Endothelial cell (in vitro differentiated cells): Measurements from ENCODE around the gene HOXC11. TPM values are rescaled to one million over a fixed set of nuclear protein-coding genes. Genes with fewer than 3 reads are reported as not detected.
A peak's percentile ranks its signal among the peaks of the same experiment; 100 is the strongest.

Experiments
- DNase-seq: peaks from one replicate; pipeline ENCODE4 v3.0.0; 2021; ENCODE audit warnings: low spot score
- H3K27ac Mint-ChIP-seq: one replicate; pipeline ENCODE4 v1.8.0; 2021; ENCODE audit warnings: mixed read lengths, inconsistent platforms; ENCODE audit not compliant: unreplicated experiment
- H3K27me3 Mint-ChIP-seq: one replicate; pipeline ENCODE4 v1.8.0; 2021; ENCODE audit warnings: mild to moderate bottlenecking, moderate library complexity, mixed read lengths, inconsistent platforms; ENCODE audit not compliant: unreplicated experiment
- H3K36me3 Mint-ChIP-seq: one replicate; pipeline ENCODE4 v1.8.0; 2021; ENCODE audit warnings: mild to moderate bottlenecking, low read depth, mixed read lengths, inconsistent platforms; ENCODE audit not compliant: unreplicated experiment
- H3K4me1 Mint-ChIP-seq: one replicate; pipeline ENCODE4 v1.8.0; 2021; ENCODE audit warnings: mild to moderate bottlenecking, mixed read lengths, inconsistent platforms; ENCODE audit not compliant: unreplicated experiment
- H3K4me3 Mint-ChIP-seq: one replicate; pipeline ENCODE4 v1.8.0; 2021; ENCODE audit warnings: mild to moderate bottlenecking, mixed read lengths, inconsistent platforms; ENCODE audit not compliant: unreplicated experiment
- H3K9me3 Mint-ChIP-seq: one replicate; pipeline ENCODE4 v1.8.0; 2021; ENCODE audit warnings: mixed read lengths, inconsistent platforms; ENCODE audit not compliant: unreplicated experiment
- total RNA-seq: library from RNA; stranded (reverse); fragmentation: NEBNext Ultra II Directional; extraction: Animal tissue kit (Norgen Biotek cat#: 25700); gene quantifications from one replicate; pipeline ENCODE4 v1.2.1, GENCODE V29; 2021; ENCODE audit not compliant: unreplicated experiment
- TF ChIP-seq, protein P1 (sequence below): fragments of 200-600 bp; sonication (generic); IDR thresholded peaks from one replicate; pipeline ENCODE4 v1.5.0; 2021; ENCODE audit warnings: antibody characterized with exemption; ENCODE audit not compliant: unreplicated experiment

The HOXC11 gene
- total RNA-seq, 1 donor from 2014 or later = 0.38 TPM

DNA sequence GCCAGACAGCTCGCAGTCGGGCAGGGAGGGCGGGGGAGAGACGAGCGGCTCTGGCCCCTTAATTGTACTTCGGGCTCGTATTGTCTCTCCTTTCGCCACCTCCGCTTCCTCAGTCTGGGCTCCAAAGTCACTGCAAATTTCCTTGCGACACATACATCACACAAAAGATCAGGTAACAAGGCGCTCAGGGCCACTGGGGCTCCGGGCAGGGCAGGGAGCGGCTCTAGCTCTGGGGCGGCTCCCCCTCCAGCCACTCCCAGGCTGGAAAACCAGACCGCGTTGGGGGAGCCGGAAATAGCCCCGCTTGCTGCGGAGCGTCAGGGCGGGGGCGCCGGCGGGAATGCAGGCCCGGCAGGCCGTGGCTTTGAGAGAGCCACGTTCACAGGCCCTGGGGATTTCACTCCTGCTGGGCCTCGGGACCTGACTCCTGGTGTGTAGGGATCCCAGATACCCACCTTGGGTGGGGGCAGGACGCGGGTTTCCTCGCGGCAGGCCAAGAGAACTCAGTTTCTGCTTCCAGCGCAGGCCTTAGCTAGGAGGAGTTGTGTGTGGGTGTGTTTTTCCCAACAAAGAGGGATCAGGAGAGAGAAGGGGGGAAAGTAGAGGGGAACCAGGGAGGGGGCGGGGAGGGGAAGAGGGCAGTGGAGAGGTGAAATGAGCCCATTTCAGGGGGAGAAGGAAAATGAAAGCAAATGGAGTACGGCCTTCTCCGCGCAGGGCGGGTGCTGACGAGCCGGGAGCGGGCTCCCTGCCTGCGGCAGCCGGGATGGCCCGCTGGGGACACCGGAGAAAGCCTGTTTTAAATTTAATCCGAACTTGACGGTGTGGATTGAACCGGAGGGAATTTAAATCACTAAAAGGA lies 22.7 kb downstream of the HOXC11 start:
- no peaks in the 10 kb centered on the region for H3K36me3 Mint-ChIP-seq
- peaks cover 17% of the 10 kb centered on the region for H3K4me1 Mint-ChIP-seq
- no peak overlapping the region for H3K27ac Mint-ChIP-seq
- no peaks in the 10 kb centered on the region for H3K9me3 Mint-ChIP-seq
- H3K4me3 Mint-ChIP-seq = peak overlapping the region; percentile 42
- TF ChIP-seq, protein P1, sequence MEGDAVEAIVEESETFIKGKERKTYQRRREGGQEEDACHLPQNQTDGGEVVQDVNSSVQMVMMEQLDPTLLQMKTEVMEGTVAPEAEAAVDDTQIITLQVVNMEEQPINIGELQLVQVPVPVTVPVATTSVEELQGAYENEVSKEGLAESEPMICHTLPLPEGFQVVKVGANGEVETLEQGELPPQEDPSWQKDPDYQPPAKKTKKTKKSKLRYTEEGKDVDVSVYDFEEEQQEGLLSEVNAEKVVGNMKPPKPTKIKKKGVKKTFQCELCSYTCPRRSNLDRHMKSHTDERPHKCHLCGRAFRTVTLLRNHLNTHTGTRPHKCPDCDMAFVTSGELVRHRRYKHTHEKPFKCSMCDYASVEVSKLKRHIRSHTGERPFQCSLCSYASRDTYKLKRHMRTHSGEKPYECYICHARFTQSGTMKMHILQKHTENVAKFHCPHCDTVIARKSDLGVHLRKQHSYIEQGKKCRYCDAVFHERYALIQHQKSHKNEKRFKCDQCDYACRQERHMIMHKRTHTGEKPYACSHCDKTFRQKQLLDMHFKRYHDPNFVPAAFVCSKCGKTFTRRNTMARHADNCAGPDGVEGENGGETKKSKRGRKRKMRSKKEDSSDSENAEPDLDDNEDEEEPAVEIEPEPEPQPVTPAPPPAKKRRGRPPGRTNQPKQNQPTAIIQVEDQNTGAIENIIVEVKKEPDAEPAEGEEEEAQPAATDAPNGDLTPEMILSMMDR = no peak
- no peak for DNase-seq
- H3K27me3 Mint-ChIP-seq = peaks cover 38% of the 10 kb centered on the region

DNA sequence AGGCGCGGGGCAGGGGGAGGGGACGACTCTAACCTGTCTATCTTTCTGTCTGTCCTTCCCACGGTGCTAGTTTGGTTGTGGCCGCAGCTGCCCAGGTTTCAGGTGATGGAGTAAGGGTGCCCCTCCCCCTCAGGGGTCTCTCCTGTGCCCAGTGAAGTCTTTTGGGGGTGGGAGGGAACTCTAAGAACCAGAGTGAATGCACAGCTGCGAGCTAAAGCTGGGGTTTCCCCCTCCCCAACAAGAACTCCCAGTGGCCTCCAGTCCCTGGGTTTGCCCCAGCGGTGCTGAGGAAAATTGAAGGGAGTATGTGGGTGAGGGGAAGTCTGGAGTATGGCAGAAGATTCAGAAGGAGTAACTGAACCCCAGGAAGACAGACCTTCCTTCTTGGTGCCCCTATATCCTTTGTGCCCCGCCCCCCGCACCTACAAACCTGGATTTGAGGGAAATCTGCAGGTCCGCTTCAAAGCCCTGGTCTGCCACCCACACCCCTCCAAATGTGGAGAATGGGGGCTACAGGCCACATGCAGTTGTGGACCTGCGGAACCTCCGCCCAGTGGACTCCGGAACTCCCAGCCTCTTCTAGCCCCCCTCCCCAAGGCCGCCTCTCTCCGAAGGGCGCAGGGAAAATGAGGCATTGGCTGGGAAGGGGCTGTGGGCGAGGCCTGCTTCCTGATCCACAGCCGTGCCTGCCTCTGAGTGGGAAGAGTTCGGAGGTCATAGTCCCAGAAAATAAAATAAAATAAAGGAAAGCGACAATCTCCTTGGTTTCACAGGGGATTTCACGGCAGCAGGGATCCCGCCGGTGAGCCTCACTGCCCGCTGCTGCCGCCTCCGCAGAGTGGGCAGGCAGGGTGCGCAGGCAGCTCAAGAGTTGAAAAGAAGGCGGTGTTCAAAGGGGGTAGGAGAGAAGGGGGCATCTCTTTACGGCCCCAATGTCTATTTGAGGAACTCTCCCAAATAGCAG lies 23.6 kb downstream of the HOXC11 start:
- no peak for DNase-seq
- peaks cover 13% of the 10 kb centered on the region for H3K4me1 Mint-ChIP-seq
- H3K27ac Mint-ChIP-seq = no peak overlapping the region
- H3K36me3 Mint-ChIP-seq = no peaks in the 10 kb centered on the region
- H3K9me3 Mint-ChIP-seq = no peaks in the 10 kb centered on the region
- peaks cover 35% of the 10 kb centered on the region for H3K27me3 Mint-ChIP-seq
- TF ChIP-seq, protein P1 = no peak
- no peak overlapping the region for H3K4me3 Mint-ChIP-seq

DNA sequence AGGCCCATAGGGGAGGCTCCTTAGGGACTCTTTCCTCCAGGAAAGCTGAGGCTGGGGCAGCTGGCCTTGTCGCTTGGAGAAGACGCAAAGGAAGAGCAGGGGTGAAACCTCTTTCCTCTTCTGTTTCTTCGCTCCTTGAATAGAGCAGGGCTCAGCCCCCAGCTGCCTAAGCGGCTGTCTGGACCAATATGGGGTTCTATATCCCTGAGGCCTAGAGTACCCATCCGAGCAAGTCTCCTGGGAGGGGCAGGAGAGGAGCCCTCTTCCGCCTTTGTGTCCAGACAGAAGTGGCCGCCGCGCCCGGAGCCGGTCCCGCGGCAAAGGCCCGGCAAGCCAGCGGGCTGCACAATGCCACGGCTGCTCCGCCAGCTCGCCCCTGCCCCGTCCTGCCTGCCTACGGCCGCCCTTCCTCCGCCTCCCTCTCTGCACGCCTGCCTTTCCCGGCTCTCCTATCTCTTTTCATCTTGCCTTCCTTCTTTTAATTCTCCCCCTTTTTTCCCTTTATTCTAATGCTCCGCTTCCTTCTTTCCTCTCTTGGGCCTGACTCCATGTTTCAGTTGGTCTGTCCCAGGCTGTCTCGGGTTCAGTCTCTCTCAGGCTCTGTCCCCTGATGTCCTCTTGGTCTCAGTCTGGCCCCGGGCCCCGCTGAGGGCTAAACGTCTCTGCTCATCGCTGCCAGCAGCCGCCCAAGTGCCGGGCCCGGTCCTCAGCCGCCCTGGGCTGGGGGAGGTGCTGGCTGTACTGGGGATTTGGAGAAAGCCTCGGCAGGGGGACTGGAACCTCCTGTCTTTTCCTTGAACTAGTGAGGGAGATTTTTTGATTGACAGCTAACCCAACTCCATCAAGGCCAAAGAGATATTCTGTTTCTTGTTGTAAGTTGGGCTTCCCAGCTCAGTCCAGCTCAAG lies 24.5 kb downstream of the HOXC11 start:
- Mint-ChIP-seq H3K27ac (no peak overlapping the region), H3K36me3 (no peaks in the 10 kb centered on the region), H3K27me3 (peaks cover 31% of the 10 kb centered on the region), H3K4me1 (peaks cover 13% of the 10 kb centered on the region), H3K4me3 (no peak overlapping the region), H3K9me3 (no peaks in the 10 kb centered on the region)
- no peak for DNase-seq
- TF ChIP-seq, protein P1 = no peak

DNA sequence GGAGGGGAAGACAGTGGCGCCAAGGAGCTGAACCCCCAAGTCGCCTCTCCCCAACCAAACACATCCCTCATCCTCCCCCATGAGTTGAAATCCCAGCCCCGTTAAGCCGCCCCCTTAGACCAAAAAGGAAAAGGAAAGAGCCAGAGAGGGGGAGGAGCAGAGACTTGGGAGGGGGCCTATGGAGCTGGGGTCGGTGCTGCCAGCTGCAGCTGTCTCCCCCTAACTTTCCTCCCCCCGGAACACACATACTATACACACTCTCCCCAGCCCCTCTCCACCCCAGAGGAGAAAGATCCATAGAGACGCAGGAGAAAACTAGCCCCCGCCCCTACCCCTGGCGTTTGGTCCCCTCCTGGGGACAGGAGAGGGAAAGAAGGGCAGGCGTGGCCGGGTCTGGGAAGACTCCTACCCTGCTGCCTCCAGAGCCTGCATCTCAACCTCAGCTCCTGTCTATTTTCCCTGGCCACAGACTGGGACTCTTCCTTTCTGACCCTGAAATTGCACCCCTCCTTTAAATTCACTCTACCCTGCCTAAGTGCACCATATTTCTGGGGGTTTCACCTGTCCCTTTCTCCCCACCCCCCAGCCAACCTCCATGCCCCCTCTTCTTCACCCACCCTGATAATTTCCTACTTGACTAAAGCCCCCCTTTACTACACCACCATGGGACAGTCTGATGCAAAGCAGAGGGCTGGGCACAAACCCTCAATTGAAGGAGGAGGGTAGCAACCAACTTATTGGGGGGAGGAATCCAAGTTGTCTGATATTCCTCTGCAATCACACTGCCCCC lies 25.4 kb downstream of the HOXC11 start:
- H3K36me3 Mint-ChIP-seq = no peaks in the 10 kb centered on the region
- DNase-seq = no peak
- H3K9me3 Mint-ChIP-seq = no peaks in the 10 kb centered on the region
- no peak overlapping the region for H3K27ac Mint-ChIP-seq
- H3K4me3 Mint-ChIP-seq = peak overlapping the region; percentile 37
- peaks cover 13% of the 10 kb centered on the region for H3K4me1 Mint-ChIP-seq
- TF ChIP-seq, protein P1 = no peak
- H3K27me3 Mint-ChIP-seq = peaks cover 36% of the 10 kb centered on the region
